GM19025 (cell line): ENCODE measurements around the gene CRNN.
A peak's percentile ranks its signal among the peaks of the same experiment; 100 is the strongest.

Source experiments
- ATAC-seq: cut with Tn5 transposase; IDR thresholded peaks from one replicate; pipeline ENCODE4 v1.9.1; 2021; ENCODE audit warnings: mild to moderate bottlenecking, low read depth, moderate library complexity; ENCODE audit not compliant: unreplicated experiment

The CRNN gene

DNA sequence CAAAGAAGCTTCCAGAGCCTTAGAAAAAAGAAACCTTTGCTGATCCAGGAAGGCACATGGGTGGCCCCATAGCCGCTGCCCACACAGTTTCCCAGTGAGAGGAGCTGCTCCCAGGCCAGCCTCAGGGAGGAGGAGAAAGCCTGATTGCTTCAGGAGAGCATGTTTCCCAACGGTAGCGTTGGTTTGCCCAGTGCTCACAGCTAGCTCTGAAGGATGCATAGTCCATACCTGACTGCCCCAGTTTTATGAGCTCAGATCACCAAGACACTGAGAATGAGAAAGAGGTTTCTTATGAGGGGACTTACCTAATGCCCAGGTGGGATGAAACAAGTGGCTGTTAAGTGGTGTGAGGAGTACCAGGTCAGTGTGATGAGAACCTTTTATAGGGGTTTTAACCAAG lies at the start of gene CRNN:
Gene CRNN (minus strand): TSS at position 355 of the 400 bp plus-strand sequence. CDS start 2,030 bp downstream, outside the sequence.
- no peak for ATAC-seq

DNA sequence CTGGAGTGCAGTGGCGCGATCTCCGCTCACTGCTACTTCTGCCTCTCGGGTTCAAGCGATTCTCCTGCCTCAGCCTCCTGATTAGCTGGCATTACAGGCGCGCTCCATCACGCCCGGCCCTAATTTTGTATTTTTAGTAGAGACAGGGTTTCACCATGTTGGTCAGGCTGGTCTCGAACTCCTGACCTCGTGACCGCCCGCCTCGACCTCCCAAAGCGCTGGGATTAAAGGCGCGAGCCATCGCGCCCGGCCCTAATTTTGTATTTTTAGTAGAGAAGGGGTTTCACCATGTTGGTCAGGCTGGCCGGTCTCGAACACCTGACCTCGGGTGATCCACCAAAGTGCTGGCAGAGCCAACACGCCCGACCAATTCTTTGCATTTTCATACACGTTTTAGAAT lies 48.6 kb upstream of the CRNN start:
- no peak for ATAC-seq

DNA sequence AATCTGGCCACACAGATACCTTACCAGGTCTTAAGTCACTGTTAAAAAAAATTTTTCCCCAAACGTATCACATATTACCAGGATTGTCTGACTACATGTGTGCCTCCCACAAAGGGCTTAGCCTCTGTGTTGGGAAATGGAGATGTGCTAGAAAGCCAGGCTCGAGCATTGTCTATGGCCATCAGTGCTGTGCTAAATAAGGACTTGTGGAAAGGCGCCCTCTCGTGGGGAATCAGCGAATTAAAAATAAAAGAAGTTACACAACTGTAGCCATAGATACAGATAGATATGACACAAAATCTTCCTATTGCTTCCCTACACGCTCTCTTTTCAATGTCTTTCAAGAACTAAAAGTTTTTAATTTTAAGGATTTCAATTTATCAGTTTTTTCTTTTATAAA lies 47.5 kb upstream of the CRNN start:
- ATAC-seq: no peak

DNA sequence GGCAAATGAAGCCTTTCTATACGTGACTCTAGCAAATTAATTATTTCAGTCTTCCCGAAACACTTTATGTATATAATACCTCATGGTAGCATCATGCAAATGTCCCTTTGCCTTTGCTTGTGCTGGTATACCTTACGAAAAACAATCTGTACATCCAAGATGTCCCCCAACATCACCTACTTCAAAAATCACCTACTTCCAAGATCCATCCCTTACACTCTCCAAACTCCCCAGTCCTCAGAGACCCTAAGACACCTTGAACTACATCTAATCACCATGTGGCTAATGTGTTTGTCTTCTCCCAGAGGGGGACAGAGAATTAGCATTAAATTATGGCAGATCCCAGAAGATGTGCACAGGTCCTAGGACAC lies 46.5 kb upstream of the CRNN start:
- no peak for ATAC-seq

DNA sequence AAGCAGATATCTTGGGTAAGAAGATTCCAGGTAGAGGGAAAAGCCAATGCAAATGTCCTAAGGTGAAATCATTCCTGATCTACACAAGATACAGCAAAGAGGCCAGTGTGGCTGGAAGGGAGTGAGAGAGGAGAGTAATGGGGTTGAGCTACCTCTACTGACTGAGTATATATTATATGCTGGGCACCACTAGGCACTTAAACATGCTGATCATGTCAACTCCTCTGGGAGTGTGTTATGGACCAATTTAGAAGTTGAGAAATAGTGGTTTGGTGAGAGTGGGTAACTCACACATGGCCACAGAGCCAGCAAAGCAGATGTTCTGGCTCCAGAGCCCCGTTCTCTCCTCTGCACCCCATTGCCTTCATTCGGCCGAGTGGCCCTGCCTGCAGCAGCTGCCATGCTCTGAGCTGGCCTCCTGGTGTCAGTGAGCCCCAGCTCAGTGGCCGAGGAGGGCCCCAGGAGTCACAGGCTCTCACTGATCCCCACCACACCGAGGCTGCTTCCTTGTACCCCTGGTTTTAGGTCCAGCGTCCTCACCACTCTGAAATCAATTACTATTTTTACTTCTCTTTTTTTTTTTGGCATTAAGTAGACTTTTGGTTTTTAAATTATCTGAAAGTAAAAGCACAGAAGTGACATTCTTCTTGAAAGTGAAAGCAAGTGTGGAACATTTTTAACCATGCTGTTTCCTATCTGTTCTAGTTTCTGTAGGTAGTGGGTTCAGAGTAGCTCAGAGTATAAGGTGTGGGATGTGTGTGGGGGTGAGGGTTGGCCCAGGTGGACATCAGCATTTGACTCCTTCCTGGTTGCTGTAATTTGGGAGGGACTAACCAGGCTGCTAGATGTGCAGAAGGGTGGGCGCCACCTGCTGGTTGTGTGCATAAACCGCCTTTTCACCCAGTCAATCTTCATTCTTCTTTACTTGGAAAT lies 45.8 kb upstream of the CRNN start:
- peak; percentile 86 for ATAC-seq

DNA sequence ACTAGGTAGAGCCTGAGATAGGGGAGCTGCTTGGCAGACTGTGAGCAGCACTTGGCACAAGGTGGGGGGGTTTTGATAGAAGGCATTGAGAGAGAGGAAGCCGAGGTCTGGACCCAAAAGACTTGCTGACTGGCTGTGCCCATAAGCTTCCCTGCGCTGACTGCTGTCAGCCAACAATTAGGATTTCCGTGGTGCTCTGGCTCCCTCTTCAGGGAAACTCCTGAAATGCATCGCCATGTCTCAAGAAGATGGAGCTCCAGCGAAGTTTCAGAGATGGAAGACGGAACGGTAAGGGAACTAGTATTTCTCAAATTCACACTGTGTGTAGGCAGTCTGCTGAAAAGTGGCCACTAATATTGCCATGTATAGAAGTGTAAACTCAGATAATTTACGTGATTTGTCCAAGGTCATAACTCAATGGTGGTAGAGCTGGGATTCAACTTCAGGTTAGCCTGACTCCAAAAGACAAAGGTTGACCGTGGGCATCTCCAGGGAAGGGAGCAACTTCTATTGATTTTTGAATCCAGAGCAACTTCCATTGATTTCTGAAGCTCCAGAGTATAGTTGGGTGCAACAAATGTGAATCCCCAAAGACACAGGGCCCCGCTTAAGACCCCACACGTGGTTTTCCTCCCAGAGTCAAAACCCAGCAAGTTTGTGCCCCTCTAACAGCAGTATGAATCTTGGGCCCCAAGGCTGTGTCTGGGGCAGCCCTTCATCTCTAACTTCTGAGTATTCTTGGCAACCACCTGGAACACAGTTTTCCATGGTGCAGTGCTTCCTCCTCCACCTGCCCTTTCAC lies 44.5 kb upstream of the CRNN start:
- no peak for ATAC-seq

DNA sequence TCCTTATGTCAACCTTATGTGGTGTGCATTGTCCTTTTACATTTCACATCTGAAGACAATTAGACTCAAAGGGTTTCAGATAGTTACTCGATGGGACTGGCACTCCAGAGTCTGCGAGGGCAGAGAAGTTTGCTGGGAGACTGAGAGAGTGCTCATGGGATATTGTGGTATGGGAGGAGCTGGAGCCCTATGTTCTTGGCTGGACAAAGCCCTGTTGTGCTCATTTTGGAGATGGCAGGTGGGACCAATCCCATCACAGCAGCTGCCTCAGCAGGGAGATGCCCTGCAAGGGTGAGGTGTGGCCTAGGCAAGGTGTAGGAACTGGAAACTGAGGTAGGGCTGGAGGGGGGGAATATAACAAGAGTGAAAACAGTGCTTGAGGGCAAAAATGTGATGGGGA lies 43.5 kb upstream of the CRNN start:
- ATAC-seq: no peak

DNA sequence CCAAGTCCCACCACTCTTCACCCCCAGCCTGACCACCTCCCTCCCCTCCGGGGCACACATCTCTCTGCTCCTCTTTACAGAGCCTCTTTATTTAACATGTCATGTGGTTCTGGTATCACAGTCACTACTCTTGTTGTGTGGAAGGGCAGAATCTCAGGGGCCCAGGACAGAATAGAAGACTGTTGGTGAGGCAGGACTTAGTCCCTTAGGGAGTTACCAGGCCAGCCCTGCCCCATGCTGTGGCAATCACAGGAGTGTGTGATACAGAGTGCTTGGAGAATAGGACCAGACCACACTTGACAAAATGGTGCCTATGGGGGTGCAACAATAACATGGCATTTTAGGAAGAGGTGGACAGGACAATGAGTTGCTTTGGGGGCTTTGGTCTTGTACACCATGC lies 43.0 kb upstream of the CRNN start:
- no peak for ATAC-seq

DNA sequence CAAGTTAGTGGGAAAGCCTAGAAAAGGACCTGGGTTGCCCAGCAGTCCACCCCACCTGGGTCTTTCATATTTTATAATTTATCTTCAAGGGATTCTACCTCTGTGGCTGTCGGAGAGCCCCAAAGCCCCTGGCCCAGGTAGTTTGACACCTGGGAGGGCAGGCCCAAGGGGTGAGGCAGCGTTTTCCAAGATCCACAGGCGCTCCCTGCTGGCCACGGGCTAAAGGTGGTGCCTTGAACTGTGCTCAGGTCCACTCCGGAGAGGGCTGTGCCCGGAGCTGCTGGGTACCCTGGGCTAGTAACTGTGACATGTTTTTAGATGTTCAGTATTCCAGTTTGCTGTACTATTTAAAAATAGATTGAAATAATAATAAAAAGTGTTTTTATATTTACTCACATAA lies 37.2 kb upstream of the CRNN start:
- no peak for ATAC-seq

DNA sequence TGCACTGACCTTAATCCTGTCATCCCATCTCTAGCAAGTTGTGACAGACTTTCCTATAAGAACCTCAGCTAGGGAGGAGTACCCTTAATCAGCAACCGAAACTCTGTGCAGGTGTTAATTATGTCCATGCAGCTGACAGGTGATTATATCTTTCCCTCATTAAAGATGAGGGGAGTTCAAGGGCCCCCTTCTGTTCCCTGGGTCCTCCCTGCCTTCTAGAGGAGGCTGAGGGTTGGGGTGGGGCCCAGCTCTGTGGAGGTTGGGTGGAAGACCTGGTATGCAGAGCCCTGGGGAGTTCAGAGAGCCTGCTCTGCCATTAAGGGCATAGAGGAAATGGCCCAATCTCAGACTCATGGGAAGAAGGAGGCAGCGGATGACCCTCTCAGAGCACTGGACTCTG lies 35.6 kb upstream of the CRNN start:
- ATAC-seq: no peak

DNA sequence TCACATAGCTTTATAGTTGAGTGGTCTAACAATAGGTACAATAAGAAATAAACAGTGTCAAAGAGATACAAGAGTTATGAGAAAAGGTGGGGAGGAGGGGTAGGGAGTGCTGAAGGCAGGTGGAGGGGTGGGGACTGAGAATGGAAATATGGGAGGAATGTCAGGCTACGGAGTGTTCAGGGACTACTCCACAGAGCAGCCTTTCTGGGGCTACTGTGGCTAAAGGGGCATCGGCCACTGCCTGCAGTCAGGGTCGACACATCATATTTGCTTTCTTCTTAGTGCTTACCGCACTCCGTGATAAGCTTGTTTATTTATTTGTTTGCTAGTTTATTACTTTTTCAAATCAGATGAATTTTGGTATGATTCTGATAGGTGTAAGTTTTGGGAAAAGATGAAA lies 34.4 kb upstream of the CRNN start:
- ATAC-seq: no peak

DNA sequence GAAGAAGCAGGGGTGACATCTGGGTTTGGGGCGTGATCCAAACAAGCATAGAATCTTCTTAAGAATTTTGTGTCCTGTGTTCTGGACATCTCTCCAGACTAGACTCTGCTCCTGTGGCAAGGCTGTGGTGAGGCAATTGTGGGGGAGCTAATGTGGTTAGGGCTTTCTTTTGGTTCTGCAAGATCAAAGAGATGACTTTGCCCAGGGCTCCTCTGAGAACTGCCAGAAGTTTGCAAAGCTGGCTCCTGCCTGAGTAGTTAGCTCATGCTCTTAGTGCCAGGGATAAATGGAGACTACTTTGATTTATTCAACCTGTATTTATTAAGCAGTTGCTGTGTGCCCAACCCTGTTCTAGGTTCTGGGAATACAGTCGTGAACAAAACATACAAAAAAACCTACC lies 34.0 kb upstream of the CRNN start:
- ATAC-seq: no peak

DNA sequence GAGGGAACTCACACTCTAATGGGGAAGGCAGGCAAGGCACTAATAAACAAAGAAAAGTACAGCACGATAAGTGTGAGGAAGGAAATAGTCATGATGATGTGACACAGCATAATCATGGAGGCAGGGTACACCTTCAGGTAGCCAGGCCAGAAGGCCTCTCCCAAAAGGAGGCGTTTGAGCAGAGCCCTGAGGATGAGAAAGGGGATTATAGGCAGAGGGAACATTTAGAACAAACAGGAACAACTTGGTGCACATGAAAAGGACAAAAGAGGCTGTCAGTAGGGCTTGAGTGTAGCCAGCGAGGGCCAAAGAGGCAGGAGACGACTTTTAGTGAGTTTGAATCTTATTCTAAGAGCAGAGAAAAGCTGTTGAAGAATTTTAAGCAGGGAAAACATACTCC lies 33.4 kb upstream of the CRNN start:
- no peak for ATAC-seq

DNA sequence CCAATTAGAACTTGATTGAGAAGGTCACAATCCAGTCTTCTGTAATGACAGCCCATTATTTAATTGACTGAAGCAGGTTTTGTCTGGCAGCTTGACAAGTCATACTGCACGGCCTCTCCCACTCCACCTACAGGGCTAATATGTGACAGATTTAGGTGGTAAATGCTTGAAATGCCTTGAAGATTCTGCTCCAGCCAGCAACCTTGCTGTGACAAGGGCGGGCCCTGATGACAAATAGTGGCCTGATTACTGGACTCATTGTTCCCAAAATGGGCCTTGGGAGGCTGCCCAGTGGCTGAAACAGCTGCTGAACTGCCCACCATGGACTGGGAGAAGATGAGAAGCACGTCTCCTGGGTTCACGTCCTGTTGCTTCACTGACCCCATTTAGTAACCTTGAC lies 30.0 kb upstream of the CRNN start:
- no peak for ATAC-seq

DNA sequence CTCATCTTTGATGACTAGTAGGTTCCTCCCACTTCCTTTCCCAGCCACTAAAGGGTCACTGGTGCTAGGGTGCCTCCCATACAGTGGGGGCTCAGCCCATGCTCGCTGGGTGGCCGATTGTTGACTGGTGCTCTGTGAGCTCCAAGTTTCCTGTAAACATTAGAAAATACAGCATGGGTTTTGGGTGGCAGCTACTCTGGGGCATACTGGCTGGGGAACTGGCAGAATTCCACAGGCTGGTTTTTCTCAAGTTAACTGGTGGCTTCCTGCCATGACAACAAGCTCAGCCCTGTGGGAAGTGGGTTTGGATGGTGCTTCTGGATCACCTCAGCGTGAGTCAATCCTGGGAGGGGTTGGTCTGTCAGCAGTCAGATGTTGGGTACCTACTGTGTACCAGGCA lies 28.7 kb upstream of the CRNN start:
- ATAC-seq: no peak

DNA sequence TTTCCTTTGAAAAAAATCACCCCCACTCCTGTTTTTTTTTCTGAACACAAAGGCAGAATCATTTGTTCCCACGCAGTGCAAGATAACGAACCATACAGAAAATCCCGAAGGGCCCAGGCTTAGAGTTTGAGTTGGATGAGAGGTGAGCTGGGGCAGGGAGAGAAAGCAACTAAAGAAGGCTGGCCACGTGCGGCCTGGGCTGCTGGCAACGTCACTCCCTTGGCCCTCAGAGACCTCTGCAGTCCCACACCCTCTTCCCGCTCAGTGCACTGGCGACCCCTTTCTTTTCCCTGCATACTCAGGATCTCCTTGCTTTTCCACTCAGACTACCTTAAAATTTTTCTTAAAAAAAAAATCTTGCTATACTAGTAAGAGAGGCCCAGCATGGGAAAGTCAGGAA lies 28.2 kb upstream of the CRNN start:
- ATAC-seq: no peak

DNA sequence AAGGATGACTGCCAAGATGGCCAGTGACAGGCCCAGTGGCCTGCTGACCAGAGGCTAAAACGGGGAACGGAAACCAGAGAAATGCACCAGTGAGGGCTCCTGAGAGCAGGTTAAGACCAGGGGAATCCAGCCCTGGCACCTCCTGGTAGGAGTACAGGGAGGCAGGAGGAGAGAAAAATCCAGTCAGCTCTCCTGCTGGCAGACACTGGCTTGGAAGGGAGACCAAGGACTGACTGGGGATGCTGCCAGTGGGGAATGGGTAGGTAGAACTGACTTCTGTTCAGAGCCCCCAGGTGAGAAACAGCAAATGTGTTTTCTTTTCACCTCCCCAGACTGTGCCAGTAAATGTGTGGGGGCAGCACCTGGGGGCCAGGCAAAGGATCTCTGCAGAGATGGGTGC lies 27.7 kb upstream of the CRNN start:
- ATAC-seq: no peak

DNA sequence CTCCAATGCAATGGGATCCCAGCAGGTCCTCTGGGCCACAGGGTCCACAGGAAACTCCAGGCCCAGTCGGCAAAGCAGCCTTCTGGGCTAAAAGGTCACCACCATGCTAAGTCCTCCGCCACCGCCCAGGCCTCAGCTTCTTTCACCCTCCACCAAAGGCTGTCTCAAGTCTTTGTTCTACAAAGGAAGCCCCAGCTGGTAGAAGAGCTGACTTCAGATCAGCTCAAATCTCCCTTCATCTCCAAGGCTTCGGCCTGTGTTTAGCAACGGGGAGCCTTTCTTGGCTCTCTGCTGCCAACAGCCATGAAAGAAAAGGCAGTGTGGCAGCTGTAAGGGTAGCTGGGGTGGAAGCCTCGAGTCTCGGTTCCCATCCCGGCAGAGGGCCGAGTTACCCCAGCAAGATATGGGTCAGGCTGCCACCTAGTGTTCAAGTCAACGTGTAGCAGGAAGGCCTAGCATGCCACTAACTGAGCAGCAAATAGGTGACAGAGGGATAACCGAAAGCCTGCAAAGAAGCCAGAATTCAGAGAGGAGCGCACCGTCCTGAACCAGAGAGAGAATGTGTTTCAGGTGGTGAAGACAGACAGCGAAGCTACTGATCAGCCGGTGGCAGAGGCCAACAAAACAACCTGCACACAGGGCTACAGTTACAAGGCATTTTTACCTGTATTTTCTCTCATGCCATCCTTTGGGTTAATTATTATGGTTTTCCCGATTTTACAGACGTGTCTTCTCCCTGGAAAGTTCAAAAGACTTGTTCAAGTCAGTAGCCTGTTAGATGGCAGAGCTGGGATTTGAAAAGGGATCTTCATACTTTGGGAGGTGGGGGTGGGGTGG lies 26.8 kb upstream of the CRNN start:
- peak; percentile 96 for ATAC-seq

DNA sequence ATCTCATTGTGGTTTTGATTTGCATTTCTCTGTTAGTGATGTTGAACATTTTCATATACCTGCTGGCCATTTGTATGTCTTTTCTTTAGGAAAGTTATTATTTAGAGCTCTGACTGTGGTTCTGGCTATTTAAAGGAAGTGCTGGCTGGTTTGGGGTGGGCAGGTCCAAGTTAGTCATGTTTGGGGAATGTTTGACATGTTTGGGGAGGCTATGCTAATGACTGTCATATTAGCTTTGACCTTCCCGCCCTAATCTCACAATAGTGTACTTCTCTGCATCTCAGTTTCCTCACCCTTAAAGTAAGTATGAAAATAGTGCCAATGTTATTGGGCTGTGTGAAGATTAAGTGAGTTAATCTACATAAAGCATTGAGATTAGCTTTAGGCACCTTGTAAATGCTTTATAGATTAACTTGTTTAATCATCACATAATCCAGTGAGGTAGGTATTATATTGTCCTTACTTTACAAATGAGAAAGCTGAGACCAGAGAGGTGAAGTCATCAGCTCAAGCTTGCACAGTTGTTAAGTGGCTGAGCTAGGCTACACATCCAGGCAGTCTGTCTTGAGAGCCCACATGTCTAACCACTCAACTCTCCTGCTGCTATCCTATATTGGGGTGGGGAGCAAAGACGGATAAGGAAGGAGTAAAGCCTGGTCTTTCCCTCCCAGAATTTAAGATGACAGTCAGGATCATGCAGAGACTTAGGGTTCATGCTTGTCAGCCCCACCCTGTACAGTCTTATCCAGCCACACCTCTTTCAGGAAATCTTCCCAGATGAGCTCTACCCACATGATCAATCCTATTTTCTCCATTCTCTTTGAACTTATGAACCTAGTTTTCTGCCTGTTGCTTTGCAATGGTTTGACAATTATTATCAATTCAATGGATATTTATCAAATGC lies 22.8 kb upstream of the CRNN start:
- no peak for ATAC-seq

DNA sequence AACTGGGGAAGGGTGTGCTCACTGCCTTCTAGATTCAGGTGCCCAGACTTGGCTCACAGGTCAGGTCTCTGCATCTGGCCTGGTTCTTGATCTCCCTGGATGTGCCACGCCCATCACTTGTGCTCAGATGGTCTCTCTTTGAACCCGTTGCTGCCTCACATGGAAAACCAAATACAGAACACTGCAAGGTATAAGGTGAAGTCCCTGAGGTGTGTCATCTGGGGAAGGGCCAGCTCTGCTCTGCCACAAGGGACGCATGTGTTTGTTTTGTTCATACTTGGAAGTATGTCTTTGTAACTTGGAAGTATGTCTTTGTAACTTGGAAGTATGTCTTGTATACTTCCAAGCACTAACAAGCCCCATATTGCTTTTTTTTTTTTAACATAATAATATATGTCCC lies 13.4 kb upstream of the CRNN start:
- no peak for ATAC-seq
